ENCODE results near the gene WFDC12. TPM values are rescaled to one million over a fixed set of nuclear protein-coding genes. Genes with fewer than 3 reads are reported as not detected.

The WFDC12 gene
- polyA plus RNA-seq, 5 donors = not detected

- no peak for DNase-seq
These were observed 8.9 kb downstream of the WFDC12 start for GRCh38 chr20:45115386-45115774.

- DNase-seq = no peak
These were observed 9.5 kb downstream of the WFDC12 start, which contains the start of gene WFDC5 for GRCh38 chr20:45114465-45115385. Gene WFDC5 (minus strand): TSS chr20:45115174. CDS start chr20:45115083, 91 bp downstream.

- no peak for DNase-seq
These were observed 10.4 kb downstream of the WFDC12 start for GRCh38 chr20:45113865-45114264.

- DNase-seq = no peak
These were observed 11.5 kb downstream of the WFDC12 start for GRCh38 chr20:45112754-45113153.

- DNase-seq = no peak
These were observed 12.3 kb downstream of the WFDC12 start for GRCh38 chr20:45111799-45112471.

GRCh38 chr20:45111285-45111684, 13.0 kb downstream of the WFDC12 start:
- DNase-seq = no peak

GRCh38 chr20:45110301-45110700, 14.0 kb downstream of the WFDC12 start:
- DNase-seq = no peak

GRCh38 chr20:45109634-45110033, 14.6 kb downstream of the WFDC12 start:
- no peak for DNase-seq

- no peak for DNase-seq
These were observed 18.9 kb downstream of the WFDC12 start for GRCh38 chr20:45105317-45105716.

- no peak for DNase-seq
These were observed 19.5 kb downstream of the WFDC12 start for GRCh38 chr20:45104786-45105185.

- no peak for DNase-seq
These were observed 21.2 kb downstream of the WFDC12 start for GRCh38 chr20:45103072-45103471.

- DNase-seq = no peak
These were observed 22.9 kb downstream of the WFDC12 start for GRCh38 chr20:45101333-45101850.

- no peak for DNase-seq
These were observed 23.6 kb downstream of the WFDC12 start, which contains the start of gene KCNS1 for GRCh38 chr20:45100563-45101245. Gene KCNS1 (minus strand): TSS chr20:45101127. CDS start chr20:45099236, 1,891 bp downstream.

GRCh38 chr20:45098103-45098773, 26.0 kb downstream of the WFDC12 start:
- DNase-seq = peak in 1 of 2 donors; percentile 20

GRCh38 chr20:45097485-45098102, 26.7 kb downstream of the WFDC12 start:
- peak in 1 of 2 donors; percentile 26 for DNase-seq

- no peak for DNase-seq
These were observed 27.5 kb downstream of the WFDC12 start for GRCh38 chr20:45096781-45097180.

GRCh38 chr20:45095805-45096238, 28.4 kb downstream of the WFDC12 start:
- DNase-seq = peak in 1 of 2 donors; percentile 28

- DNase-seq = no peak
These were observed 29.2 kb downstream of the WFDC12 start for GRCh38 chr20:45094864-45095574.

- no peak for DNase-seq
These were observed 30.1 kb downstream of the WFDC12 start for GRCh38 chr20:45094201-45094600.

GRCh38 chr20:45092898-45093297, 31.4 kb downstream of the WFDC12 start:
- no peak for DNase-seq
